Suprapubic skin (tissue), 3 donors: Measurements from ENCODE around the gene SMIM14.

Experiments used
- CTCF ChIP-seq, 2 donors: fragments of 200-600 bp in 1 of 2; fragments of 450-650 bp in 1 of 2; sonication (generic) in 1 of 2; IDR thresholded peaks; one replicate each; pipeline ENCODE4 v1.5.1; 2016 to 2019; ENCODE audit warnings: antibody characterized with exemption in 2 of 2, mild to moderate bottlenecking in 1 of 2, moderate library complexity in 1 of 2
- POLR2AphosphoS5 ChIP-seq, 3 donors: sonication (generic); formaldehyde crosslinking; IDR thresholded peaks; one replicate each; pipeline ENCODE4 v1.6.1; 2017; ENCODE audit warnings: antibody characterized with exemption in 3 of 3

GRCh38 chr4:39539089-39539611 lies 99.5 kb downstream of the SMIM14 start:
- TF ChIP-seq CTCF (IDR thresholded peaks at IDR 0.05) (no peak), POLR2AphosphoS5 (IDR thresholded peaks at IDR 0.05) (no peak)
